HG02763 (cell line): Measurements from ENCODE around the gene GLRX5.

Experiments used
- ATAC-seq: cut with Tn5 transposase; IDR thresholded peaks from one replicate; pipeline ENCODE4 v1.9.1; 2021; ENCODE audit warnings: mild to moderate bottlenecking, moderate library complexity; ENCODE audit not compliant: unreplicated experiment

Gene GLRX5

GRCh38 chr14:95531969-95532368 is 2.9 kb upstream of the GLRX5 start:
- no peak for ATAC-seq

DNA sequence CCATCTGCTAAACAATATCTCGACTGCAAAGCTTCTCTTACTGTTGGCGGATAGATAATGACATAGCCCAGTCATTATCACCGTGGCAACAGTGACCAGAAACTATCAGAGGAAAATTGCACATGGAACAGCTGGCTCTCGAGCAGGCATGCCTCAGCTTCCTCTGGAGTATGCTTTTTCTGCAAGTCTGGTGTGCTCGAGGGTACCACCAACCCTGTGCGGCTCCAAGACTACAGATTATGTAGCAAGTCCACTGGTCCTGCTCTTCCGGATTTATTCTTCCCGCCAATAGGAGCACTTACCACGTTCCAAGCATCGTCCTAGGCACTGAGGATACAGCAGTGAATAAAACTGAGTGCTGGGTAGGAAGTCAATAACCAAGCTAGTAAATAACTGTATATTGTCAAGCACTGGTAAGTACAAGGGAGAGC is 1.4 kb upstream of the GLRX5 start:
- ATAC-seq: no peak

GRCh38 chr14:95533822-95534221 is 1.0 kb upstream of the GLRX5 start:
- no peak for ATAC-seq

DNA sequence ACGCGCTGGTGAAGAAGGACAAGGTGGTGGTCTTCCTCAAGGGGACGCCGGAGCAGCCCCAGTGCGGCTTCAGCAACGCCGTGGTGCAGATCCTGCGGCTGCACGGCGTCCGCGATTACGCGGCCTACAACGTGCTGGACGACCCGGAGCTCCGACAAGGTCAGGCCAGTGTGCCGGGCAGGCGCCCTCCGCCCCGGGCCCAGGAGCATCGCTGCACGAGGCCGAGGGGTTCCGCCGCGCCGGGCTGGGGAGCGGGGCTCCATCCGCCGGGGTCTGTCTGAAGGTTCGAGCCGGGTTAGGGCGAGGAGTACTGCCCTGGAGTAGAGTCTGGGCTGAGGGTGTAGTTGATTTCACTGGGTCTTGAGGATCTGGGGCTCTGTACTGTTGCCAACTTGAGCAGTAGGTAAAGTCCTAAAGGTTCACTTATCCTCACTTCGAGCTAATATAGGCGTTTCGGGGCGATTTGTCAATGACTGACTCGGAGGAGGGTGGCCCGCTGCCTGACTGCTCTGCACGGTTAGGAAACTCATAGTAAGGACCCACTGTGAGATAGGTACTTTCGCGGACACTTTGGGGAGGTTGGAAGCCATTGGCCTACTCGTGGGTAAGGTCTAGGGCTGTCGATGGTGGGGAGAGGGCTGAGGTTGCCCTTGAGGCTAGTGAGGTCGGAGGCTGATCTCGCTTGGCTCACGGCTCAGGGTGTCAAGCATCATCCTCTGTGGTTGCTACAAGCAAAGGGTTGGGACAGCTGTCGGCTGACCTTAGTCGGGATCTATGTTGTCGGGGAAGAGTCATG is 574 bp downstream of the GLRX5 start:
- ATAC-seq: peak; percentile 5

DNA sequence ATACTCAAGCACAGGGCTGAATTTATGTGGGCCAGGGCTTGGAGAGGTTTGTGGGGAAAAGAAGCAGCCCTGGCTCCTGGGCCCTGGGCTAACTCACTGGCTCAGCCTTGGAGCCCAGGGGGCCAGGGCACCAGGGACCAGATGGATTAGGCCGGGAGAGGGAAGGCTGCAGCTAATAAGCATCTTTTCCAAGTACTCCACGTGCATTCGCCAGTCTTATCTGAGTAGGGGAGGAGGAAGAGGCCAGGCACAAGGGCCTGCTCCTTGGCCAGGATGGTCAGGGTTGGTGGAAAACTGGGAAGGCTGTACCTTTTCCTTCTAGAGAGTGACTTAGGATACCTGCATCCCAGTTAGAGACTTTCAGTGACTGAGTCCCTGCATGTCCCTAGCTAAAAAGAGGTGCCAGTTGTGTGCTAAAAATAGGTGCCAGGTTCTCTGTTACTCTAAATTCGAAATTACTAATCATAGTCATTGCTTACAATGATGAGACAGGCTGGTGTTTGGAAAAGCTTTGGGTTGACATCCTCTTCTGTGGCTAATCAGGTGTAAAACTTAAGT is 1.3 kb downstream of the GLRX5 start:
- ATAC-seq: no peak

DNA sequence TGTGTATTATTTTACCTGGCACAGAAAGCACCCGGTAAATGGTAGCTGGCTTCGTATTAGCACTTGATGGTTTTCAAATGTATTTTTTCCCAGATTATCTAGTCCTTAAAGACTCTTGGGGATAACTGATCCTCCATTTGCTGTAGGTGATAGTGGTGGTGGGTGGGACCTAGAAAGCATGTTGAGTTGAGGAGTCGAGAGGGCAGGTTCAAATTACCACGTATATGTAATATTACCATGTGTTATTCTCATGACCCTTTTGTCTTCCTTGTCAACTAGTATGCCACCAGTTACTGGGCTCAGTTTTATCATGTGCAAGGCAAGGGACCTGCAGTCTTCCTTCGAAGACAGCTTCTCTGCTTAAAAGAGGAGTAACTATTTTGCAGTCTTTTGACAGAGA is 1.8 kb downstream of the GLRX5 start:
- no peak for ATAC-seq

GRCh38 chr14:95537298-95538089 is 2.6 kb downstream of the GLRX5 start:
- no peak for ATAC-seq

DNA sequence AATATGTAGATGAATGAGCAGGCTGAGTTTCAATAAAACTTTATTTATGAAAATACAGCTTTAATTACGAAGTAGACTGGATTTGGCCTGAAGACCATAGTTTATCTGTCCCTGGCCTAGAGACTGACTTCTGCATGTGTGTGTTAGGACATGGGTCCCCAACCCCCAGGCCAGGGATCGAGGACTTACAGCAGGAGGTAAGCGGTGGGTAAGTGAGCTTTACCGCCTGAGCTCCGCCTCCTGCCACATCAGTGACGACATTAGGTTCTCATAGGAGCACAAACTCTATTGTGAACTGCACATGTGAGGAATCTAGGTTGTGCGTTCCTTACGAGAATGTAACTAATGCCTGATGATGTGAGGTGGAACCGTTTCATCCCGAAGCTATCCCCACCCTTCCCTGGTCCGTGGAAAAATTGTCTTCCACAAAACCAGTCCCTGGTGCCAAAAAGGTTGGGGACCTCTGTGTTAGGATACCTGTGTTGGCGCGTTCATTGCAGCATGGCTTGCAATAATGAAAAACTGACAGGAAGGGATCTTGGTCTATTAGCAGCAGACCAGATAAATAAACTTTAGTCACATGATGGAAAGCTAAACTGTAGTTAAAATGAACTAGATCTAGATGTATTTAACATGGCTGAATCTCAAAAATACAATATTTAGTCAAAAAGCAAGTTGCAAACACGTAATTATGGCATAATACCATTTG is 4.1 kb downstream of the GLRX5 start:
- no peak for ATAC-seq

- no peak for ATAC-seq
Measured at GRCh38 chr14:95540236-95540855, 5.5 kb downstream of the GLRX5 start.

GRCh38 chr14:95541346-95541745 is 6.5 kb downstream of the GLRX5 start:
- ATAC-seq: no peak

DNA sequence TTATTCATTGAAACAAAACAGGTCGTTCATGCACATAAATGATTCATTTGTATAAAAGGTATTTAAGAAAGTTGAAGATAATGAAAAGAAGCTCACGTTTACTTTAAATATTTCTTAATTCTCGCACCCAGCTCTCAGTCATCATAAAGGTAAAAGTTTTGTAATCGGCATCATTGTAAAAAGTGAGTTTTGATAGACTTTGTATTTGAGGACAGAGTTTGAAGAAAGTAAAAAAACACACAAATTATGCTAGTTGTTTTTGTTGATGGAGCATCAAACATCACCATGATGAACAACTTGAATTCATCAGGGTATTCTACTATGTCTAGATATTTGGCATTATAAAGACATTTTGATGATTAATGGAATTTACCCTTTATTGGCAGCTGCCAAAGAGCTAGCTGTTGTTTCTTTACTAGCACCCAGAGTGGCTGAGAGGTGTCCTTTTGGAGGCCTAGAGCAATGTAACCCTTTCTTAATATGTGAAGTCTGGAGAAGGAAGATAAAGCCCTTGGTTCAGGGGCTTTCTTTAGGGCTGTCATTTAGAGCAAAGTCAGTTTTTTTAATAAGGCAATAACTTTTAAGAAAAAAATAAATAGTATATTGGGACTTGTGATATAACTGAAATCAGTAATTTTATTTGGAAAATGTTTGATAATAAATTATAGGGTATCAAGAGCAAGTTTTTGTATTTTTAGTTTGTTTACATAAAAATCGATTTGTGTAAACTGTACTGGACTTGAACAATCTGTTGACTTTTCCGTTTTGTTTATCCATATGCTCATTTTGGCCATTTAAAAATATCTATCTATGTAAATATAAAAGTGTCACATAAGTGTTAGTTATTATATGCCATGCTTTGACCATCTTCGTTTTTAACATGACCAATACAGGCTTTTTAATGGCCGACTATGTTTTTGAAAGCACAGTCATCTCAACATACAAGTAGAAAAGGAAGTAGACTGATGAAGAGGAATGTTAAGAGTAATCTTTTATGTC is 7.4 kb downstream of the GLRX5 start:
- ATAC-seq: no peak

GRCh38 chr14:95543021-95543420 is 8.2 kb downstream of the GLRX5 start:
- ATAC-seq: no peak

- no peak for ATAC-seq
Measured at GRCh38 chr14:95544588-95544987, 9.7 kb downstream of the GLRX5 start.

DNA sequence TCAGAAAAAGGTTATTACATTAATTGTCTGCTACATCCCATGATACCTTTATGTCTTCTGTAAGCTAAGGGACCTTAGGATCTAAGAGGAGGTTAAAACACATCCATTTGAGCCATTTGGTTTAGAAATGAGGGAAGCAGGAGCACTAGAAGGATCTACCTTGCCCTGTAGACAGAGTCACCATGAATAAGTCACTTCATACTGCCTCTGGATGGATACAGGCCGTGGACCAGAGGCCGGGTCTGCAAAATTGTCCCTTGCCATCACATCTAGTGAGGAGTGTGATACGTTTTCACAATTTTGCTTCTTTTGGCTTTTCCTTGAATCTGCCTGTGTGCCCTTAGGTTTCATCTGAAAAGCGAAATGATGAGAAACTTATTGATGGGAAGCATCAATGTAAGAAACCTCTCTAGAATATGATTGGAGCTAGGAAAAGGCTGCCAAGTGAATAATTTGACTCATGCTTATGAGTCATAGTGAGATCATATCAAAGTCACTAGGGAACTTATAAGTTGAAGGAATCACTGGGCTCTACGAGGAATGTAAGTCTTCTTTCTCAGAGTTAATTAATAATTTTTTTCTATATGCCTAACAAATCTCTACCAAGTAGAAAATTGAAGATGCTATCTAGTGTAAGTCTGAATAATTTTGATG is 10.8 kb downstream of the GLRX5 start:
- ATAC-seq: no peak

- no peak for ATAC-seq
Measured at GRCh38 chr14:95547272-95547625, 12.4 kb downstream of the GLRX5 start.

DNA sequence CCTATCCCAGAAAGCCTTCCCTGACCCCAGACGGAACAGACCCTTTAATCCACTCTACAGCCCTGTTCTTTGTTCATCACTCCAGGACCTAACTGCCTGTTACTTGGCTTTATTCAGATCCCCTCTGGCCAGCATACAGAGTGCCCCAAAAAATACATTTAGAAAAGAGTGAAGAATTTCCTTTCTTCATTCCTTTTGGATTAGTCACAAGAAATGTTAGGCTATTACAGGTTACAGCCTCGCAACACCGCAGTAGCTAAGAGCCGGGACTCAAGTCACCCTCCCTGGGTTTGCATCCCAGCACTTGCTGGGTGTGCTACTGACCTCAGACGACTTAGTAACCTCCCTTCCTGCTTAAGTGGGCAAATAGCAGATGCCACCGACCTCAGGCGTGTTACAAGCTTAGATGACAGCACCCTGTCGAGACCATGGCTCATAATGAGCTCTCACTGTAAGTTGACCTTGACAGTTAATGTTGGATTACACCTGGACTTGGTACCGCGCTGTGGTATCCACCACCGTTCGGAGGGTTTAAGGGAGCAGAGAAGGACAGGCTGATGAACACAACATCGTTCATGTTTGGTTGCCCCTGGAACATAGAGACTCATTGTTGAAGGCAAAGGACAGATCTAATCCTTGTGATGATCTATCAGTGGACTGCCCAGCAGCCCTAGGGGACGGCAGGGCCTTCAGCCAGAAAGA is 12.9 kb downstream of the GLRX5 start:
- no peak for ATAC-seq

- no peak for ATAC-seq
Measured at GRCh38 chr14:95548328-95548929, 13.6 kb downstream of the GLRX5 start.
